NCI-H526 treated with DMSO at 0.1 percent for 48 hours (cell line): Measurements from ENCODE around the gene VOPP1.

Experiments
- DNase-seq: peaks from one replicate; lab custom pipeline; 2025; lab: John Stamatoyannopoulos, UW

Gene VOPP1

GRCh38 chr7:55508221-55509011, 63.9 kb downstream of the VOPP1 start:
- DNase-seq = no peak

- no peak for DNase-seq
These were observed 64.6 kb downstream of the VOPP1 start for GRCh38 chr7:55507743-55508142.

- no peak for DNase-seq
These were observed 67.2 kb downstream of the VOPP1 start for GRCh38 chr7:55504967-55505658.

GRCh38 chr7:55504093-55504859, 68.0 kb downstream of the VOPP1 start:
- DNase-seq = no peak

- no peak for DNase-seq
These were observed 69.4 kb downstream of the VOPP1 start for GRCh38 chr7:55502858-55503440.

GRCh38 chr7:55502124-55502857, 70.0 kb downstream of the VOPP1 start:
- no peak for DNase-seq

- DNase-seq = no peak
These were observed 70.7 kb downstream of the VOPP1 start for GRCh38 chr7:55501611-55502010.

- no peak for DNase-seq
These were observed 72.1 kb downstream of the VOPP1 start for GRCh38 chr7:55500117-55500756.

GRCh38 chr7:55499591-55499990, 72.7 kb downstream of the VOPP1 start:
- DNase-seq = no peak

DNA sequence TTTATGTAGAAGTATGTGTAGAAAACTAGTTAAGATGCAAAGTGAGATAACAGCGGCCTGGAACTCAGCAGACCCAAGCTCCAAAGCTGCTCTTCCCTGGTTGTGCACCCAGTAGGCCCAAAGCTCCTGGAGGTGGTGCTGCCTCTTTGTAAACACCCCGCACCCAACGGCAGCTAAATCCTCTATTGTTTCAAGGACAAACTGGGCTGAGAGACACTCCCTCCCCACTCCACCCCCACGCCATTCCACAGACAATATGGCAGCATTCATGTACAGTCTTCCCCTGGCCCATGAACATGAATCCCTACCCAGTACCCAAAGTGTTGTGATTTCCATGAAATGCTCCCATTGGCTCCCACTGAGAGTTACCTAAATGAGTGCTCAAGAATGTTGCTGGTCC, 73.5 kb downstream of the VOPP1 start:
- no peak for DNase-seq

GRCh38 chr7:55498142-55498541, 74.2 kb downstream of the VOPP1 start:
- no peak for DNase-seq

DNA sequence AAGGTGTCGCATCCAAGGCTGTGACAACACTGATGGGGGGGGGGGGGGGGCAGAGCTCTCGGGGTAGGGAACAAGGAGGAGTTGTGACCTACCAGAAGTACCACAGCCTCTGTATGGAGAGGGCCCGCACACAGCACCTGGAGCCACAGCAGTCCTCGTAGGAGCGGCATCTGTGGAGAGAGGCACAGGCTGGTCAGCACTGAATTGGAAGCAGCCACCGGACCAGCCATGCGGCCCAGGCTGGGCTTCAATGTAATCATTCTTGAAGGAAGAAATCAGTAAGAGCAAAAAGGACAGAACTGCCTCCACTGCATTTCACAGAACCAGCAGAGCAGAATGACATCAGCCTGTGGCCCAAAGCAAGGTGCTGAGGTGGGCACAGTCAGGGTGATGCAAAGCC, 74.8 kb downstream of the VOPP1 start:
- DNase-seq = no peak

DNA sequence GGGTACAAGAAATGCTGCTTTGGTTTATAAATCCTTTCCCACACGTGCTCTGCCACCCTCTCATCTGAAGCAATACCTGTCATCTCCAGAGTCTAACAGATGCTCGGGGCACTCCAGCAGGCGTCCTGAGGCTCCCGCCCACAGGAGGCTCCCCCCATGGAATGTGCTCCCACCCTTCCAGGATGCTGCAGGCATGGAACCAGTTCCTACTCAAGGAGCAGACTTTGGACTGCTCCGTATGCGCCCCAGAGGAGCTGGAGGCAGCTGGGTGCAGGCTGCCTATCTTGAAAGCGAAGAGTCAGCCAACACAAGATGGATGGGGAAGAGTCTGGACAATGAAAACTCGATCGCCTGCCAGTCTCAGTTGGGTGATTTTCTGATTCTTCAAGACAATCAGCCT, 75.4 kb downstream of the VOPP1 start:
- no peak for DNase-seq

DNA sequence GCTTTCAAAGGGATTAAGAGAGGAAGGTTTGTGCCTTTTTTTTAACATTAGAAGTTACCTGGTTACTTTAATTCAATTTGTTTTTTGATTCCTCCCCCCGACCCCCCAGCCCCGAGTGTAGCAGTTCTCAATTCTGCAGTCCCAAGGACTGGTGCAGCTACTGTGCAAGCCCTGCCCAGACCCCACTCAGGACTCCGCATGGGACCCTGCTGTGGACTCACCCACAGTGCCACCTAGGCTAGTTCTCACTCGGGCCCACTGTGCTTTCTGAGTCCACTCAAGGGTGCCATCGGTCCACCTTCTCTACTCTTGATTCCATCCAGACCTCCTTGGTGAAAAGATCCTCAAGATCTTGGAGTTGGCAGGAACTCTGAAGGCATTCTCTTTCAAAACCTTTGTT, 77.4 kb downstream of the VOPP1 start:
- DNase-seq = no peak

DNA sequence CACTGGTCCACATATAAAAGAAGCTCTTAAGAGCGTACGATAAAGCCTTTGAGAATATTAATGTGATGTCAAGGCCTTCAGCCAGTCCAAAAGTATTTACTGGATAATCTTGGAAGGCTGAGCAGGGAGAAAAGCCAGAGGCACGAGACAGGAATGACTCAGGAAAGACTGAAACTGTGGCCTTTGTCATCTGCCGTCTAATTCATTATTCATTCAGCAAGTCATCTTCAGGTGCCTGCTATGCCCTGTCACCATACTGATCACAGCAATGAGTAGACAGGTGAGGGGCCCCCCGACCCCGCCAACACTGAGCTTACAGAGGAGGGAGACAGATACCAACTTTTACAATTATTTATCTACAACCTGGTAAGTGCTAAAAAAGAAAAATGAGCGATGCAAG, 78.9 kb downstream of the VOPP1 start:
- DNase-seq = no peak

DNA sequence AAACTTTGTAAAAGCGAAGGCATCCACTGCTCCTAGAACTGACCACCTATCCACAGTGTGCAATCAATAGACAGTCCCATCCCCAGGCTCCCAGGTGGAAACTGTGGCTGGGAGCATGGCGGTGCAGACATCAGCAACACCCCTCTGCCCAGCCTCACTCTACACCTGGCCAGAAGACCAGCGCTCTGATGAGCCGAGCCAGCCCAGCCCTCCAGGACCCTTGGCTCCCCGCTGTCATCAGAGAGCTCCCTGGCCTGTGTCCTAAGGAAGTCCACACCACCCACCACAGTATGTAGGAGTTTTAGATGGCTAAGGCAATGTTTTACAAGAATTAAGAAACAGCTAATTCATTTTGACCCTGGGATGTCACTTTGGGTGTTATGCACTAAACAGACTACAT, 81.0 kb downstream of the VOPP1 start:
- DNase-seq = no peak

- no peak for DNase-seq
These were observed 82.2 kb downstream of the VOPP1 start for GRCh38 chr7:55490099-55490498.

- DNase-seq = no peak
These were observed 82.8 kb downstream of the VOPP1 start for GRCh38 chr7:55489552-55489951.

GRCh38 chr7:55488804-55489340, 83.4 kb downstream of the VOPP1 start:
- no peak for DNase-seq

DNA sequence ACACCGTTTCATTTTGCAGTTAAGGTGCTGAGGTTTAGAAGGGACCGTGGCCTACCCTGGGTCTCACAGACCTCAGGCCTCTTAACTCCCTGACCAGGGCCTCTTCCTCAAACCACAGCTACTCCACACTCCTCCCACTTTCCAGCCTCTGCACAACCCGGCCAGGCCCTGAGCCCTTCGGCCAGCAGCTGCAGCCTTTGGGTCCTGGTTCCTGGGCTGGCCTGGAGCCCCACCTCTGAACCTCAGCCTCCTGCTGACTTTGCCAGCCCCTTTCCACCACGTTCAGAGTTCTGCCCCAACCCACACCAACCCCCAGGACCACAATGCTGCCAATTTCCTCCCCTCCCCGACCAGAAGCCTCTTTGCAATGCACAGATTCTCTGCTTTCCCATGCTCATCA, 84.1 kb downstream of the VOPP1 start:
- no peak for DNase-seq

DNA sequence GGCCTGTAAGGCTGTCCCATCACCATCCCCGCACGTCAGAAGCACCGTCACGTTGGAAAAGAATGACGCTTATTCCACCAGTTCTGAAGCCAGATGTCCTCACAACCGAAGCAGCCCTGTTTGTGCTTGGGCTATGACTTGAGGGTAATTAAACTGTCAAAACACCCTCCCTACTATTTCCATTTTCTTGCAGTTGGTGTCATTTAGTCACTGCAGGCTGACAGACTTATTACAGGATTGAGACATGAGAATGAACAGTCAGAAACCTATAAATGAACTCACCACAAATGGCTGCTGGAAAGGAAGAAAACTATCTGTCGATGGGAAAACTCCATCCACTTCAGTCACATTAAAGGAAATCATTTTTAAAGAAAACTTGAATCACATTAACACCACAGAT, 85.3 kb downstream of the VOPP1 start:
- DNase-seq = no peak
